Inferior parietal cortex (tissue), 1 donor: ENCODE measurements around the gene IL17RD.

ENCODE experiments used
- DNase-seq: peaks from one replicate; pipeline ENCODE4 v3.0.0-alpha.2; 2016; ENCODE audit errors: extremely low spot score

The IL17RD gene

GRCh38 chr3:57130571-57131209, 34.5 kb downstream of the IL17RD start:
- no peak for DNase-seq

GRCh38 chr3:57128826-57129667, 36.1 kb downstream of the IL17RD start:
- DNase-seq, result no peak

GRCh38 chr3:57127891-57128518, 37.1 kb downstream of the IL17RD start:
- no peak for DNase-seq

- DNase-seq, result no peak
Measured at GRCh38 chr3:57126244-57126643, 38.9 kb downstream of the IL17RD start.

- no peak for DNase-seq
Measured at GRCh38 chr3:57120451-57121174, 44.5 kb downstream of the IL17RD start.

- no peak for DNase-seq
Measured at GRCh38 chr3:57120040-57120439, 45.1 kb downstream of the IL17RD start.

- no peak for DNase-seq
Measured at GRCh38 chr3:57118254-57118653, 46.9 kb downstream of the IL17RD start.

- DNase-seq, result no peak
Measured at GRCh38 chr3:57116501-57116900, 48.7 kb downstream of the IL17RD start.

- no peak for DNase-seq
Measured at GRCh38 chr3:57112206-57112605, 52.9 kb downstream of the IL17RD start.

- DNase-seq, result no peak
Measured at GRCh38 chr3:57110798-57111197, 54.4 kb downstream of the IL17RD start.

- DNase-seq, result no peak
Measured at GRCh38 chr3:57110214-57110613, 54.9 kb downstream of the IL17RD start.

GRCh38 chr3:57109437-57110199, 55.5 kb downstream of the IL17RD start:
- no peak for DNase-seq

GRCh38 chr3:57108684-57109083, 56.5 kb downstream of the IL17RD start:
- no peak for DNase-seq

- DNase-seq, result no peak
Measured at GRCh38 chr3:57105585-57105984, 59.6 kb downstream of the IL17RD start.

- DNase-seq, result peak; percentile 95
Measured at GRCh38 chr3:57100046-57100695, 65.0 kb downstream of the IL17RD start.

GRCh38 chr3:57098418-57099310, 66.5 kb downstream of the IL17RD start:
- no peak for DNase-seq

- DNase-seq, result no peak
Measured at GRCh38 chr3:57097536-57097935, 67.6 kb downstream of the IL17RD start.

GRCh38 chr3:57095363-57095762, 69.8 kb downstream of the IL17RD start:
- DNase-seq, result no peak

GRCh38 chr3:57094575-57094974, 70.6 kb downstream of the IL17RD start:
- DNase-seq, result no peak
